ENCODE results near the gene TRAPPC12. TPM values are rescaled to one million over a fixed set of nuclear protein-coding genes. Genes with fewer than 3 reads are reported as not detected.
"Not testable (repeated sequence)": the region's sequence is repeated elsewhere in the genome, so short reads cannot be mapped to it uniquely, and the experiment has no call there.

TRAPPC12 gene
- polyA plus RNA-seq, 1 donor (not counting 4 experiments of a cell fraction or from before 2014, with no cell fraction given), result 44.2 TPM

DNA sequence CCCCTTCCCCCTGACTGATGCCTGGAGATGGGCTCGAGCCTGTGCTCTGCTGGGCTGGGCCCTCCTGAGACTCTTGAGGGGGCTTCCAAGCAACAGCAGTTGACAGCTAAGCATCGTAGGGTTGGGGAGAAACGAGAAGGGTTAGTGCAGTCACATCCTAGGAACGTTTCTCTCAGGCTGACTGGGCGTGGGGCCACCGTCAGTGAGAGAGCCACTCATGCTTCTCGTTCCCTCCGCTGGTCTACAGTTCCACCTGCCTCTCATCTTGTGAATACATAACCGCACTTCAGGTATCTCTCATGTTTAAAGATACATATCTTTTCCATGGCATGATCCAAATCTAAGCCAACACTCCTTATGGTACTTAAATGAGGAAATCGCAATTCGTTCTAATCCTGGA is 66.4 kb downstream of the TRAPPC12 start:
- TF ChIP-seq, protein P1, sequence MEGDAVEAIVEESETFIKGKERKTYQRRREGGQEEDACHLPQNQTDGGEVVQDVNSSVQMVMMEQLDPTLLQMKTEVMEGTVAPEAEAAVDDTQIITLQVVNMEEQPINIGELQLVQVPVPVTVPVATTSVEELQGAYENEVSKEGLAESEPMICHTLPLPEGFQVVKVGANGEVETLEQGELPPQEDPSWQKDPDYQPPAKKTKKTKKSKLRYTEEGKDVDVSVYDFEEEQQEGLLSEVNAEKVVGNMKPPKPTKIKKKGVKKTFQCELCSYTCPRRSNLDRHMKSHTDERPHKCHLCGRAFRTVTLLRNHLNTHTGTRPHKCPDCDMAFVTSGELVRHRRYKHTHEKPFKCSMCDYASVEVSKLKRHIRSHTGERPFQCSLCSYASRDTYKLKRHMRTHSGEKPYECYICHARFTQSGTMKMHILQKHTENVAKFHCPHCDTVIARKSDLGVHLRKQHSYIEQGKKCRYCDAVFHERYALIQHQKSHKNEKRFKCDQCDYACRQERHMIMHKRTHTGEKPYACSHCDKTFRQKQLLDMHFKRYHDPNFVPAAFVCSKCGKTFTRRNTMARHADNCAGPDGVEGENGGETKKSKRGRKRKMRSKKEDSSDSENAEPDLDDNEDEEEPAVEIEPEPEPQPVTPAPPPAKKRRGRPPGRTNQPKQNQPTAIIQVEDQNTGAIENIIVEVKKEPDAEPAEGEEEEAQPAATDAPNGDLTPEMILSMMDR (optimal IDR thresholded peaks at IDR 0.05 in 1 of 3, IDR thresholded peaks at IDR 0.05 in 1 of 3, conservative IDR thresholded peaks at IDR 0.05 in 1 of 3; ENCODE audit: extremely low read depth in 1 of 3, insufficient read depth in 2 of 3, low read length in 3 of 3), result no peak
- no peak for TF ChIP-seq EZH2 (IDR thresholded peaks at IDR 0.05; ENCODE audit: low read length)
- H3K4me3 ChIP-seq (ENCODE audit: control insufficient read depth in 2 of 3, extremely low read depth in 1 of 3, insufficient read depth in 2 of 3, low read depth in 1 of 3, low read length in 3 of 3), result no peak overlapping the region
- dilution Hi-C loops (cut with MboI; ENCODE audit: extremely low pct_ligation_motif_present, low sequenced_read_pairs), result no loop called here
- no peaks in the 10 kb centered on the region for H3K79me2 ChIP-seq (ENCODE audit: control insufficient read depth, insufficient read depth, low read length)
- FAIRE-seq, result no peak
- no peaks in the 10 kb centered on the region for H4K20me1 ChIP-seq (ENCODE audit: control insufficient read depth, extremely low read depth, insufficient read depth, low read length)
- no peak overlapping the region for H2AFZ ChIP-seq (ENCODE audit: control insufficient read depth, low read length)
- H3K4me2 ChIP-seq (ENCODE audit: control insufficient read depth, extremely low read depth, insufficient read depth, low read depth, low read length), result no peak overlapping the region
- peaks cover 20 to 27% of the 10 kb centered on the region in 2 experiments for H3K36me3 ChIP-seq (ENCODE audit: control insufficient read depth in 2 of 2, extremely low read depth in 1 of 2, insufficient read depth in 2 of 2, low read length in 2 of 2)
- H3K27me3 ChIP-seq (ENCODE audit: control insufficient read depth, extremely low read depth, insufficient read depth, low read length), result no peaks in the 10 kb centered on the region
- no peak overlapping the region for H3K27ac ChIP-seq (ENCODE audit: control insufficient read depth, insufficient read depth, low read length)
- H3K4me1 ChIP-seq (ENCODE audit: control insufficient read depth, extremely low read depth, insufficient read depth, low read length), result no peaks in the 10 kb centered on the region
- no peak overlapping the region for H3K9ac ChIP-seq (ENCODE audit: control insufficient read depth, extremely low read depth, insufficient read depth, low read length)
- H3K9me1 ChIP-seq (ENCODE audit: control insufficient read depth, extremely low read depth, insufficient read depth, low read length), result no peaks in the 10 kb centered on the region
- DNase-seq (ENCODE audit: low read depth, low spot score), result no peak
- no peaks in the 10 kb centered on the region for H3K9me3 ChIP-seq (ENCODE audit: control insufficient read depth, low read depth, low read length)

DNA sequence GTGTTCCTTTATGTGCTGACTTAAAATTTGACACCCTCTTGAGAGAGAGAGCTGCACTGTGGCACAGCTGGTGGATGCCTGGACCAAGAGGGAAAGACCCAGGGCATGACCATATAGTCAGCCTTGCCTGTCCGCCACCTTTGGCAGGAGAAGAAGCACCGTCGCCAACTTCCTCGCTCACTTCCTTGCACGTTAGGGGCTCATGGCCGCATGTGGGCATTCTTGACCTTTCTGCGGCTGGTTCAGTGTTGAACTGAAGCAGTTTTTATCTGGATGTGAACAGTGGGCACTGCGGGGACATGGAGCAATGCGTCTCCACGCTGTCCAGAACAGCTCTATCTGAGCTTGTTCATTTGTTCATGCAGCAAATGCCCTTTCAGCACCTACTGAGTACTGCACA is 66.9 kb downstream of the TRAPPC12 start:
- Histone ChIP-seq H3K4me3 (ENCODE audit: control insufficient read depth in 2 of 3, extremely low read depth in 1 of 3, insufficient read depth in 2 of 3, low read depth in 1 of 3, low read length in 3 of 3) (no peak overlapping the region), H2AFZ (ENCODE audit: control insufficient read depth, low read length) (no peak overlapping the region), H3K79me2 (ENCODE audit: control insufficient read depth, insufficient read depth, low read length) (no peaks in the 10 kb centered on the region), H3K36me3 (ENCODE audit: control insufficient read depth in 2 of 2, extremely low read depth in 1 of 2, insufficient read depth in 2 of 2, low read length in 2 of 2) (peaks cover 23 to 27% of the 10 kb centered on the region in 2 experiments), H3K27me3 (ENCODE audit: control insufficient read depth, extremely low read depth, insufficient read depth, low read length) (no peaks in the 10 kb centered on the region), H3K4me2 (ENCODE audit: control insufficient read depth, extremely low read depth, insufficient read depth, low read depth, low read length) (no peak overlapping the region), H4K20me1 (ENCODE audit: control insufficient read depth, extremely low read depth, insufficient read depth, low read length) (no peaks in the 10 kb centered on the region), H3K9me1 (ENCODE audit: control insufficient read depth, extremely low read depth, insufficient read depth, low read length) (no peaks in the 10 kb centered on the region), H3K4me1 (ENCODE audit: control insufficient read depth, extremely low read depth, insufficient read depth, low read length) (no peaks in the 10 kb centered on the region), H3K27ac (ENCODE audit: control insufficient read depth, insufficient read depth, low read length) (no peak overlapping the region), H3K9ac (ENCODE audit: control insufficient read depth, extremely low read depth, insufficient read depth, low read length) (no peak overlapping the region), H3K9me3 (ENCODE audit: control insufficient read depth, low read depth, low read length) (no peaks in the 10 kb centered on the region)
- FAIRE-seq (no peak), DNase-seq (ENCODE audit: low read depth, low spot score) (no peak)
- dilution Hi-C loops (cut with MboI; ENCODE audit: extremely low pct_ligation_motif_present, low sequenced_read_pairs), result no loop called here
- TF ChIP-seq, protein P1 (optimal IDR thresholded peaks at IDR 0.05 in 1 of 3, IDR thresholded peaks at IDR 0.05 in 1 of 3, conservative IDR thresholded peaks at IDR 0.05 in 1 of 3; ENCODE audit: extremely low read depth in 1 of 3, insufficient read depth in 2 of 3, low read length in 3 of 3), result no peak

DNA sequence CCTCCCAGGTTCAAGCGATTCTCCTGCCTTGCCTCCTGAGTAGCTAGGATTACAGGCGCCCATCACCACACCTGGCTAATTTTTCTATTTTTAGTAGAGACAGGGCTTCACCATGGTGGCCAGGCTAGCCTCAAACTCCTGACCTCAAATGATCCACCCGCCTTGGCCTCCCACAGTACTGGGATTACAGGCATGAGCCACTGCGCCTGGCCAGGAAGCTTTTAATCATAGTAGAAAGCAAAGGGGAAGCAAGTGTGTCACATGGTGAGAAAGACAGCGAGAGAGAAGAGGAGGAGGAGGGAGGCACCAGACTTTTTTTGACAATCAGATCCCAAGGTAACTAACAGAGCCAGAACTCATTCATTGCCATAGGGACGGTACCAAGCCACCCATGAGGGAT is 67.7 kb downstream of the TRAPPC12 start:
- H3K36me3 ChIP-seq (ENCODE audit: control insufficient read depth in 2 of 2, extremely low read depth in 1 of 2, insufficient read depth in 2 of 2, low read length in 2 of 2), result peaks cover 23 to 27% of the 10 kb centered on the region in 2 experiments
- H3K4me3 ChIP-seq (ENCODE audit: control insufficient read depth in 2 of 3, extremely low read depth in 1 of 3, insufficient read depth in 2 of 3, low read depth in 1 of 3, low read length in 3 of 3); H3K79me2 ChIP-seq (ENCODE audit: control insufficient read depth, insufficient read depth, low read length); H3K4me1 ChIP-seq (ENCODE audit: control insufficient read depth, extremely low read depth, insufficient read depth, low read length); H3K9me3 ChIP-seq (ENCODE audit: control insufficient read depth, low read depth, low read length); H3K4me2 ChIP-seq (ENCODE audit: control insufficient read depth, extremely low read depth, insufficient read depth, low read depth, low read length); H3K9me1 ChIP-seq (ENCODE audit: control insufficient read depth, extremely low read depth, insufficient read depth, low read length); H2AFZ ChIP-seq (ENCODE audit: control insufficient read depth, low read length); H3K9ac ChIP-seq (ENCODE audit: control insufficient read depth, extremely low read depth, insufficient read depth, low read length); H4K20me1 ChIP-seq (ENCODE audit: control insufficient read depth, extremely low read depth, insufficient read depth, low read length); FAIRE-seq; dilution Hi-C loops (cut with MboI; ENCODE audit: extremely low pct_ligation_motif_present, low sequenced_read_pairs); H3K27ac ChIP-seq (ENCODE audit: control insufficient read depth, insufficient read depth, low read length); H3K27me3 ChIP-seq (ENCODE audit: control insufficient read depth, extremely low read depth, insufficient read depth, low read length); DNase-seq (ENCODE audit: low read depth, low spot score): not testable (repeated sequence)
